Panc1 (cell line): ENCODE measurements around the gene MYLK2.

ENCODE experiments used
- CTCF ChIP-seq: fragments of 450-650 bp; IDR thresholded peaks from 2 replicates; pipeline ENCODE4 v1.5.1; 2017; ENCODE audit warnings: mild to moderate bottlenecking
- POLR2AphosphoS5 ChIP-seq: IDR thresholded peaks from 2 replicates; pipeline ENCODE4 v1.6.1; 2012; ENCODE audit warnings: mild to moderate bottlenecking, low read depth, low read length, moderate library complexity

DNA sequence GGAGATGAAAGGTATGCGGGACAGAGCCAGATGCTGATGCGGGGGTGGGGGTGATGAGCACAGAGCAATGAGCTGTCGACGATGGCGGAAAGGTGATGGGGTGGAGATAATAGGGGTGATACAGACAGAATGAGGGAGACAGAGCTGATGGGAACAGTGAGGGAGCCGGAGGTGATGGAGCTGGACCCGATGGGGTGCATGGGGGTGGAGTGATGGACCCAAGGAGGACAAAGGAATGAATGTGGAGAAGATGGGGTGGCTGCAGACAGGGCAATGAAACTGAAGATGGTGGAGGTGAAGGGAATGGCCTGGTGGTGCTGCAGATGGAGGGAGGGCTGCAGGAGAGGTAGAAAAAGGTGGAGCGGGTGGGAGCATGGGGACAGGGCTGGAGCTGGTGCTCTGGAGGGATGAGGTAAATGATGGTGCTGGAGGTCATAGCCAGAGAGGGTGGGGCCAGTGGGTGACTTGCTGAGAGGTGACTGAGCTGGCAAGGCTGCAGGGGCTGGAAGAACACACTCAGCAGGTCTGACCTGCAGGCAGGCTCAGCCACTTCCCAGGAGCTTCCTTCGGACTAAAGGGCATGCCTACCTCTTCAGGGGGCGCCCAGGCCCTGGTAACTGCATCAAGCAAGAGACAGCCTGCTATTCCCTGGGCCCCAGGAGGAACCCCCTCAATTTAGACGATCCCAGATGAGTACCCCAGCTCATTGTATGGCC is 32.2 kb downstream of the MYLK2 start:
- no peak for TF ChIP-seq POLR2AphosphoS5
- no peak for TF ChIP-seq CTCF
